ENCODE results near the gene TRIP12. TPM values are rescaled to one million over a fixed set of nuclear protein-coding genes. Genes with fewer than 3 reads are reported as not detected.

Gene TRIP12
- total and polyA plus RNA-seq, 2 of the 8 experiments (the other 6 are each of a cell fraction or from before 2014, with no cell fraction given) = 23.1 to 174 TPM

DNA sequence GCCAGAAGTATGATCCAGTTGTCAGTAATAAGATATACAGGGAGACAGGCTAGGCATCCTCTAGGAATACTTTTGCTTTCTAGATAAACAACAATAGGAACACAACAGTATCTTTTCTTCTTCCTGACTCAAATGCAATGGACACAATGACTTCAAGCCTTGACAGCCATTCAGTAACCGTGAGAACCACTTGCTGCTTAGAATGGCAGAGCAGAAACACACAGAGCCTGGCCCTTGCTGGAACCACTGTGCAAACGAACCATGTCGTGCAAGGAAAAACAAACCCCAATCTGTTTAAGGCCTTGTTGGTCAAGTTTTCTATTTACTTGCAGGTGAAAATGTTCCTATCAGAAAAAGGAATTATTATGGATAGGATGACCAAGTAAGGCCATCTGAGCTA lies 18.8 kb downstream of the TRIP12 start:
- peaks cover 4 to 97% of the 10 kb centered on the region in 2 experiments; a peak in 3 of 4 replicates for H3K79me2 ChIP-seq (ENCODE audit: control insufficient read depth in 1 of 2, insufficient read depth in 2 of 2, low read length in 2 of 2)
- H3K4me3 ChIP-seq (ENCODE audit: extremely low read depth in 1 of 4, insufficient read depth in 2 of 4, low read depth in 3 of 4, low read length in 4 of 4) = no peak overlapping the region
- H3K14ac ChIP-seq (ENCODE audit: insufficient read length) = no peak overlapping the region
- H4K5ac ChIP-seq (ENCODE audit: insufficient read length, low read depth, low read length) = no peak overlapping the region
- no peak overlapping the region for H3K18ac ChIP-seq (ENCODE audit: extremely low read depth, low read length)
- no peak overlapping the region for H3K4ac ChIP-seq (replicated peaks; ENCODE audit: insufficient read length, low read depth, low read length)
- H2AFZ ChIP-seq (ENCODE audit: low read length) = no peak overlapping the region
- ChIA-PET CTCF (ENCODE audit: partially characterized antibody) (interaction anchor here (0.7 to 2.2 kb wide), 4 partner anchors 8 to 102 kb away, joined by 3 to 5 read pairs (median 4); no protein-coding TSS in a partner anchor), POLR2A (ENCODE audit: partially characterized antibody) (no interaction called here)
- H4K91ac ChIP-seq (replicated peaks; ENCODE audit: insufficient read length, low read length) = no peak overlapping the region
- peaks cover 0 to 10% (median 1%) of the 10 kb centered on the region in 4 experiments; a peak in 2 of 8 replicates for H3K36me3 ChIP-seq (ENCODE audit: control insufficient read depth in 2 of 4, insufficient read depth in 4 of 4, low read length in 3 of 4)
- no peak overlapping the region for H3K56ac ChIP-seq (replicated peaks; ENCODE audit: insufficient read length, low read depth, low read length)
- no peaks in the 10 kb centered on the region for H3K27me3 ChIP-seq (replicated peaks in 1 of 4; ENCODE audit: control insufficient read depth in 3 of 4, extremely low read depth in 1 of 4, insufficient read depth in 3 of 4, low read length in 3 of 4)
- no peak overlapping the region for H2BK12ac ChIP-seq (ENCODE audit: low read depth, low read length)
- no peaks in the 10 kb centered on the region; the same call in 1 of the 2 replicates for H3K79me1 ChIP-seq (ENCODE audit: low read depth, low read length)
- no peak overlapping the region for H3K9ac ChIP-seq (replicated peaks in 1 of 4; ENCODE audit: extremely low read depth in 1 of 4, low read depth in 3 of 4, low read length in 3 of 4)
- H4K8ac ChIP-seq (ENCODE audit: extremely low read depth, insufficient read depth, low read length) = no peak overlapping the region
- peaks cover 2 to 12% of the 10 kb centered on the region in 2 experiments for H4K20me1 ChIP-seq (replicated peaks in 1 of 2; ENCODE audit: control insufficient read depth in 1 of 2, insufficient read depth in 2 of 2, low read length in 2 of 2)
- no peak overlapping the region for H3K4me2 ChIP-seq (ENCODE audit: insufficient read depth in 1 of 2, low read depth in 2 of 2, low read length in 2 of 2)
- no peak overlapping the region for H3K27ac ChIP-seq (ENCODE audit: low read depth, low read length)
- no peak overlapping the region for H2BK120ac ChIP-seq (replicated peaks; ENCODE audit: low read depth, low read length)
- peaks cover 0 to 3% (median 0%) of the 10 kb centered on the region in 4 experiments; a peak in 1 of 7 replicates for H3K4me1 ChIP-seq (replicated peaks in 1 of 4; ENCODE audit: control insufficient read depth in 3 of 4, insufficient read depth in 4 of 4, low read length in 3 of 4)
- no peaks in the 10 kb centered on the region for H3K23me2 ChIP-seq (ENCODE audit: low read depth, low read length)
- no peak for DNase-seq (ENCODE audit: low read depth in 1 of 2, low spot score in 2 of 2)
- H2BK15ac ChIP-seq (ENCODE audit: low read length) = no peak overlapping the region
- TF ChIP-seq CBX5 (IDR thresholded peaks at IDR 0.05; ENCODE audit: low read depth, low read length) = no peak
- TF ChIP-seq RXRA (IDR thresholded peaks at IDR 0.05; ENCODE audit: insufficient read depth, low read depth, low read length) = no peak
- no peak for TF ChIP-seq POLR2A (IDR thresholded peaks at IDR 0.05; ENCODE audit: control extremely low read depth in 1 of 2, low read depth in 2 of 2, low read length in 2 of 2)
- TF ChIP-seq EP300 (IDR thresholded peaks at IDR 0.05; ENCODE audit: borderline replicate concordance in 1 of 2, low read depth in 2 of 2, low read length in 2 of 2) = no peak
- no peak for TF ChIP-seq SP4 (IDR thresholded peaks at IDR 0.05; ENCODE audit: low read length)
- TF ChIP-seq JUND (IDR thresholded peaks at IDR 0.05; ENCODE audit: low read length) = no peak
- no peak overlapping the region for H2AK5ac ChIP-seq (ENCODE audit: low read depth, low read length)
- FAIRE-seq = no peak
- no peak overlapping the region for H2BK20ac ChIP-seq (ENCODE audit: low read length)
- H3K9me3 ChIP-seq (ENCODE audit: insufficient read depth in 2 of 2, low read depth in 1 of 2, low read length in 1 of 2) = no peaks in the 10 kb centered on the region
- no peak overlapping the region for H3K23ac ChIP-seq (ENCODE audit: insufficient read length)
- H2BK5ac ChIP-seq (ENCODE audit: low read depth, low read length) = no peak overlapping the region
- 91% methylated on average over 3 of the region's 3 CpGs; no CpG with 5 or more reads in 1 of the 2 experiments for WGBS, 2 experiments (ENCODE audit: extremely low coverage in 1 of 2, insufficient coverage in 1 of 2, insufficient read length in 1 of 2, insufficient replicate concordance in 2 of 2, low coverage in 1 of 2, low lambda C conversion rate in 2 of 2, missing lambda C conversion rate in 1 of 2)
